AG09309 (cell line): Measurements from ENCODE around the gene ARHGEF11.

Source experiments
- DNase-seq: peaks from one replicate; pipeline ENCODE4 v3.0.0-alpha.2; 2010; ENCODE audit warnings: low read depth
- H3K4me3 ChIP-seq: 2 replicates; pipeline ENCODE4 v1.5.1; 2011; ENCODE audit warnings: mild to moderate bottlenecking, low read depth, low read length, moderate library complexity; ENCODE audit not compliant: control insufficient read depth
- CTCF ChIP-seq: IDR thresholded peaks from 2 replicates; pipeline ENCODE4 v1.5.1; 2011; ENCODE audit warnings: mild to moderate bottlenecking, low read depth, low read length, inconsistent platforms; ENCODE audit not compliant: insufficient read depth, control insufficient read depth; ENCODE audit errors: missing control alignments

ARHGEF11 gene

DNA sequence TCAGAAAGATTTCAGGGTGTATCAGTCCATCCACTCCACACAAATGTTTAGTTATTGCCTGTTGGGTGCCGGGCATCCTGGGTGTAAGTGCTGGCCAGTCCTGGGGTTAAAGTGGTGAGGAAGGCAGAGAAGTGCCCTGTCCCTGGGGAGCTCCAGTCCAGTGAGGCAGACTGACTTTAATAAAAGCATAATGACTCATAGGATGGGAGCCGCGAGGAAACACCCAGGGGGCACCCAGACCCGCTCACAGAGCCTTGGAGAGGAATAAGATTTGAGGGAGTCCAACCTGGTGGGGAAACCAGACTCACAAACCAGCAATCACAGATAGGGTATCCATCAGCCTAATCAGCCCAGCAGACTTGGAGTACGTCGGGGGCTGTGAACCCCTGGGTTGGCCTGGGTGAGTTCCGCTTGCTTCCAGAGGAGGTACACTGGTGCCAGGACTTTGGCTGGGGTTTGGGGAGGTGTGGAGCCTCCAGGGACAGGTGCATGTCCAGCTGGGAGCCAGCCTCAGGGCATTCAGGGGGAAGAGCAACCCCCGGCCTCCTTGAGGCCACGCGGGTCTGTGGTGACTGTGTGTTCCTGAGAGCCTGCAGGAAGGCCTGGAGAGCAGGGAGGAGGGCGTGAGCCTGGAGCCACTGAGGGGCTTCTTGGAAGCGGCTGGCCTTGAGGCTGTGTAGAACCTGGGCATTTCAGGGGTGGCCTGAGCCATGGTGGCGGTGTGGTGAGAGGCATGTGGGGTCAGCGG, 148.3 kb downstream of the ARHGEF11 start:
- no peak for DNase-seq
- no peak for TF ChIP-seq CTCF
- H3K4me3 ChIP-seq: no peak overlapping the region

GRCh38 chr1:156896490-156897033, 149.0 kb downstream of the ARHGEF11 start:
- no peak for TF ChIP-seq CTCF
- H3K4me3 ChIP-seq: no peak overlapping the region
- peak; percentile 43 for DNase-seq

GRCh38 chr1:156895927-156896326, 149.6 kb downstream of the ARHGEF11 start:
- no peak overlapping the region for H3K4me3 ChIP-seq
- TF ChIP-seq CTCF: no peak
- DNase-seq: no peak

DNA sequence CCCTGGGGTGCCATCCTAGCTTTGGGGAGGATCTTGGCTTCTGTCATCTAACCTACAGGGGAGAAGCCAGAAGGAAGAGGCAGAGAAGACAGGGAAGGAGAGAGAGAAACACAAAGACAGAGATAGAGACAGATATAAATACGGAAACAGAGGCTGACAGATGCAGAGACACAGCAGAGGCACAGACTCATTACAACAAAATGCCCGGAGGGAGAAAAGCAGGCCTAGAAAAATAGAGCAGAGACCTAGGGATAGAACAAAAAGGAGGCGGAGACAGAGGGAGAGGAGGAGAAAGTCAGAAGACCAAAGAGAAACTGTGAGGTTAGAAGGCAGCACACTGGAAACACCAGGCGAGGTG, 150.1 kb downstream of the ARHGEF11 start:
- H3K4me3 ChIP-seq: no peak overlapping the region
- DNase-seq: no peak
- no peak for TF ChIP-seq CTCF

GRCh38 chr1:156894711-156895454, 150.7 kb downstream of the ARHGEF11 start:
- no peak for DNase-seq
- H3K4me3 ChIP-seq: no peak overlapping the region
- TF ChIP-seq CTCF: no peak

DNA sequence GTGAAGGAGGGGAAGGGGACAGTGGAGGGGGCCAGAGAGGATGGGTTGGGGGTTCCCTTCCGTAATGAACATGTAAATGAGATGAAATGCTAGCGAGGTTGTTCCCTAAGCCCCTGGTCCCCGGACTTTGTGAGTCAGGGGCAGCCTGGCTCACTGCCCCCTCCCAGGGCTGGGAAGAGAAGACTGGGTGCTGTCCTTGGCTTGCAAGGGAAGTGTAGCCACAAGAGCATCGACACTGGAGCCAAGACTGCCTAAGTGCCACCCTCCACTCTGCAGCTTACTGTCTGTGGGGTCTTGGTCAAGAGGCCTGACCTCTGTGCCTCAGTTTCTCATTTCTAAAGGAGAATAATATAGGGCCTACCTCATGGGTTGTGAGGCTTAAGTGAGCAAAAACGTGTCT, 151.5 kb downstream of the ARHGEF11 start:
- H3K4me3 ChIP-seq: no peak overlapping the region
- no peak for TF ChIP-seq CTCF
- DNase-seq: no peak
